K562 (cell line): ENCODE data around the gene ACY1. TPM values are rescaled to one million over a fixed set of nuclear protein-coding genes. Genes with fewer than 3 reads are reported as not detected.

ENCODE experiments used
- CTCF ChIP-seq, 3 experiments: IDR thresholded peaks in 2 of 3; conservative IDR thresholded peaks in 1 of 3; 2 replicates each; pipeline ENCODE4 v1.5.1; 2011 to 2012; ENCODE audit warnings: low read length in 3 of 3, mild to moderate bottlenecking in 3 of 3, control low read depth in 2 of 3, improper control_type of control experiment in 1 of 3, inconsistent platforms in 1 of 3, low read depth in 1 of 3, mixed read lengths in 1 of 3, moderate library complexity in 1 of 3; ENCODE audit not compliant: insufficient read depth in 2 of 3
- CTCFL ChIP-seq: IDR thresholded peaks from 2 replicates; pipeline ENCODE4 v1.6.1; 2011; ENCODE audit warnings: borderline replicate concordance, low read depth, mild to moderate bottlenecking, moderate library complexity, low read length; ENCODE audit not compliant: insufficient read depth, poor library complexity, severe bottlenecking
- FOXM1 ChIP-seq, 2 experiments: fragments of 450-650 bp in 1 of 2; sonication (generic) in 1 of 2; formaldehyde crosslinking in 1 of 2; IDR thresholded peaks; 2 replicates each; pipeline versions ENCODE4 v1.6.1 to v1.9.0; 2017 to 2022; ENCODE audit warnings: low read depth in 2 of 2, mild to moderate bottlenecking in 2 of 2, missing genetic modification reagents in 1 of 2, moderate library complexity in 1 of 2
- IFI16 ChIP-seq: fragments of 250-450 bp; sonication (Bioruptor Pico); IDR thresholded peaks from 2 replicates; pipeline ENCODE4 v2.1.2; 2022; ENCODE audit warnings: mild to moderate bottlenecking, inconsistent platforms
- NFIC ChIP-seq: fragments of 450-650 bp; IDR thresholded peaks from 2 replicates; pipeline ENCODE4 v1.6.1; 2017; ENCODE audit warnings: mild to moderate bottlenecking, inconsistent platforms
- NRF1 ChIP-seq, 2 experiments: fragments of 450-650 bp; IDR thresholded peaks in 1 of 2; conservative IDR thresholded peaks in 1 of 2; 2 replicates each; pipeline ENCODE4 v1.6.1; 2014; ENCODE audit warnings: mild to moderate bottlenecking in 2 of 2
- RAD21 ChIP-seq, 2 experiments: fragments of 250-450 bp in 1 of 2; fragments of 450-650 bp in 1 of 2; sonication (Bioruptor Pico) in 1 of 2; formaldehyde crosslinking in 1 of 2; IDR thresholded peaks in 1 of 2; conservative IDR thresholded peaks in 1 of 2; 2 replicates each; pipeline versions ENCODE4 v1.4.0 to v1.8.0; 2020 to 2022; ENCODE audit warnings: mild to moderate bottlenecking in 2 of 2, moderate library complexity in 1 of 2
- TCFL5 ChIP-seq: fragments of 250-450 bp; sonication (Bioruptor Pico); conservative IDR thresholded peaks from 2 replicates; pipeline ENCODE4 v1.6.1; 2021; ENCODE audit warnings: mild to moderate bottlenecking, moderate library complexity, matching md5 sums
- TGIF2 ChIP-seq: sonication (generic); formaldehyde crosslinking; IDR thresholded peaks from 2 replicates; pipeline ENCODE4 v1.8.1; 2022; ENCODE audit warnings: mild to moderate bottlenecking, missing genetic modification reagents, moderate library complexity
- THRB ChIP-seq: fragments of 450-650 bp; formaldehyde crosslinking; conservative IDR thresholded peaks from 2 replicates; pipeline ENCODE4 v1.4.0; 2022; ENCODE audit warnings: mild to moderate bottlenecking, missing genetic modification characterization
- VEZF1 ChIP-seq: fragments of 200-800 bp; sonication (Bioruptor generic); IDR thresholded peaks from 2 replicates; pipeline ENCODE4 v1.6.1; 2017; ENCODE audit warnings: missing genetic modification characterization, missing compliant biosample characterization
- ZBTB7A ChIP-seq: IDR thresholded peaks from 2 replicates; pipeline ENCODE4 v1.6.1; 2011; ENCODE audit warnings: low read depth, mild to moderate bottlenecking, low read length, moderate library complexity, borderline replicate concordance; ENCODE audit not compliant: control insufficient read depth
- ZFP1 ChIP-seq: fragments of 450-650 bp; formaldehyde crosslinking; IDR thresholded peaks from 2 replicates; pipeline ENCODE4 v1.4.0; 2020; ENCODE audit warnings: mild to moderate bottlenecking, mixed read lengths
- ZNF583 ChIP-seq: fragments of 250-450 bp; sonication (Bioruptor Pico); IDR thresholded peaks from 2 replicates; pipeline ENCODE4 v1.4.0; 2020
- polyA plus RNA-seq, 8 experiments: library from polyadenylated mRNA; depleted of rRNA in 4 of 8; stranded (reverse) in 5 of 8; unstranded in 3 of 8; fragments of >200 nt; fragmentation: Nextera tagmentation in 2 of 8; fragmentation: Illumina TruSeq in 1 of 8; extraction: Ambion mirVana in 2 of 8; extraction: Trizol in 1 of 8; gene quantifications; 2 replicates each; pipeline versions ENCODE4 v1.2.1 to v1.2.3, GENCODE V29; 2011 to 2014; ENCODE audit warnings: inconsistent platforms in 1 of 8, missing spikeins in 1 of 8
- total RNA-seq, 7 experiments: library from RNA; depleted of rRNA in 6 of 7; stranded (reverse); fragments of >200 nt in 6 of 7; fragmentation: Illumina TruSeq in 2 of 7; extraction: Trizol in 2 of 7; gene quantifications; 2 replicates each; pipeline versions ENCODE4 v1.2.1 to v1.2.3, GENCODE V29; 2011 to 2021; ENCODE audit warnings: low replicate concordance in 1 of 7
- TF ChIP-seq, protein P1 (sequence below): sonication (generic); formaldehyde crosslinking; IDR thresholded peaks from 2 replicates; pipeline ENCODE4 v1.8.0; 2022; ENCODE audit warnings: missing genetic modification reagents, mild to moderate bottlenecking, moderate library complexity, borderline replicate concordance
- TF ChIP-seq, protein P2 (sequence below): fragments of 450-650 bp; formaldehyde crosslinking; IDR thresholded peaks from 2 replicates; pipeline ENCODE4 v1.4.0; 2020; ENCODE audit warnings: mild to moderate bottlenecking, moderate library complexity

Gene ACY1
- total and polyA plus RNA-seq, 9 of the 15 experiments (the other 6 are each of a cell fraction or from before 2014, with no cell fraction given), result 70.7 to 195 (median 123) TPM

DNA sequence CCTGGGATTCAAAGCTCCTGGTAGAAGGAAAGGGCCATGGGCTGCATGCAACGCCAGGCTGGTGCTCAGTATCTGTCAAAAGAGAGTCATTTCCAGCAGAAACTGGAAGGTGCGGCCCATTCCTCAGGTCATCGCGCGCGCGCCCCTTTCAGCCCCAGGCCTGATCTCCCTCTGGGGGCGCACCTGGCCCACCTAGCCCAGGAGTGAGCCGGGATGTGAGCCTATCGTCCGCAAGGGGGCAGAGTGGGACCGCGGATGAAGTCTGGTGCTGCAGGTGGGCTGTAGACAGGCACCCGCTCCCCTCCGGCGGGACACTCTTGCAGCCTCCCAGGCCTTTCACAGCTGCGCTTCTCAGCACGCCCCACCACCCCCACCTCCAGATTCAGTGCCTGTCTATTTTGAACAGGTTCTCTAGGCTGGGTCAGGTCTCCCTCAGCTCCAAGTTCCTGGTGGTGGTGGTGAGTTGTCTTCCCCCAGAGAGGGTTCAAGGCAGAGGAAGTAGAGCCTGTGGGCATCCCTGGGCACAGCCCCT, 18.2 kb downstream of the ACY1 start (continued):
- TF ChIP-seq NRF1 (conservative IDR thresholded peaks at IDR 0.05 in 1 of 2, IDR thresholded peaks at IDR 0.05 in 1 of 2) (peak in 1 of 2 experiments; percentile 28; a peak in 1 of 4 replicates), FOXM1 (IDR thresholded peaks at IDR 0.05; ENCODE audit: low read depth) (no peak), FOXM1 (CRISPR knock-in tag; IDR thresholded peaks at IDR 0.05; ENCODE audit: low read depth) (no peak), TGIF2 (CRISPR knock-in tag) (no peak), CTCF (IDR thresholded peaks at IDR 0.05 in 2 of 3, conservative IDR thresholded peaks at IDR 0.05 in 1 of 3; ENCODE audit: insufficient read depth in 2 of 3, low read depth in 1 of 3, low read length in 3 of 3) (peak; percentile 90 to 99 (median 96)), RAD21 (CRISPR knock-in tag; conservative IDR thresholded peaks at IDR 0.05 in 1 of 2, IDR thresholded peaks at IDR 0.05 in 1 of 2) (peak; percentile 77 to 91), THRB (CRISPR knock-in tag) (no peak), ZNF583 (CRISPR knock-in tag) (no peak), ZBTB7A (peak; percentile 96), NFIC (no peak), VEZF1 (peak; percentile 35; the same call in 1 of the 2 replicates), TCFL5 (CRISPR knock-in tag) (no peak), IFI16 (CRISPR knock-in tag) (no peak), ZFP1 (no peak), CTCFL (peak; percentile 30)
- TF ChIP-seq, protein P1, sequence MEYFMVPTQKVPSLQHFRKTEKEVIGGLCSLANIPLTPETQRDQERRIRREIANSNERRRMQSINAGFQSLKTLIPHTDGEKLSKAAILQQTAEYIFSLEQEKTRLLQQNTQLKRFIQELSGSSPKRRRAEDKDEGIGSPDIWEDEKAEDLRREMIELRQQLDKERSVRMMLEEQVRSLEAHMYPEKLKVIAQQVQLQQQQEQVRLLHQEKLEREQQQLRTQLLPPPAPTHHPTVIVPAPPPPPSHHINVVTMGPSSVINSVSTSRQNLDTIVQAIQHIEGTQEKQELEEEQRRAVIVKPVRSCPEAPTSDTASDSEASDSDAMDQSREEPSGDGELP (CRISPR knock-in tag), result peak; percentile 69; the same call in 1 of the 2 replicates
- TF ChIP-seq, protein P2, sequence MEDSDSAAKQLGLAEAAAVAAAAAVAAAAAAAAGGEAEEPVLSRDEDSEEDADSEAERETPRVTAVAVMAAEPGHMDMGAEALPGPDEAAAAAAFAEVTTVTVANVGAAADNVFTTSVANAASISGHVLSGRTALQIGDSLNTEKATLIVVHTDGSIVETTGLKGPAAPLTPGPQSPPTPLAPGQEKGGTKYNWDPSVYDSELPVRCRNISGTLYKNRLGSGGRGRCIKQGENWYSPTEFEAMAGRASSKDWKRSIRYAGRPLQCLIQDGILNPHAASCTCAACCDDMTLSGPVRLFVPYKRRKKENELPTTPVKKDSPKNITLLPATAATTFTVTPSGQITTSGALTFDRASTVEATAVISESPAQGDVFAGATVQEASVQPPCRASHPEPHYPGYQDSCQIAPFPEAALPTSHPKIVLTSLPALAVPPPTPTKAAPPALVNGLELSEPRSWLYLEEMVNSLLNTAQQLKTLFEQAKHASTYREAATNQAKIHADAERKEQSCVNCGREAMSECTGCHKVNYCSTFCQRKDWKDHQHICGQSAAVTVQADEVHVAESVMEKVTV (CRISPR knock-in tag), result peak; percentile 58
